HepG2 (cell line): ENCODE results near the gene GDPD5. TPM values are rescaled to one million over a fixed set of nuclear protein-coding genes. Genes with fewer than 3 reads are reported as not detected.

Source experiments
- polyA plus RNA-seq, 8 experiments: library from polyadenylated mRNA; depleted of rRNA in 3 of 8; stranded (reverse) in 7 of 8; unstranded in 1 of 8; fragments of >200 nt; fragmentation: Illumina TruSeq in 4 of 8; extraction: Trizol in 4 of 8; gene quantifications; 2 replicates each; pipeline versions ENCODE4 v1.2.1 to v1.2.3, GENCODE V29; 2011 to 2016; ENCODE audit warnings: low read depth in 4 of 8, missing spikeins in 1 of 8, mixed read lengths in 1 of 8; ENCODE audit not compliant: insufficient read depth in 1 of 8
- total RNA-seq, 5 experiments: library from RNA; depleted of rRNA; stranded (reverse); fragments of >200 nt; fragmentation: Illumina TruSeq; extraction: Trizol; gene quantifications; 2 replicates each; pipeline ENCODE4 v1.2.3, GENCODE V29; 2016; ENCODE audit warnings: low read depth in 1 of 5
- TF ChIP-seq, protein P1 (sequence below): sonication (generic); formaldehyde crosslinking; IDR thresholded peaks from 2 replicates; pipeline ENCODE4 v1.8.1; 2023; ENCODE audit warnings: mild to moderate bottlenecking, inconsistent platforms, moderate library complexity, missing genetic modification reagents, borderline replicate concordance
- TF ChIP-seq, protein P2 (sequence below), 2 experiments: fragments of 450-650 bp in 1 of 2; sonication (generic) in 1 of 2; formaldehyde crosslinking in 1 of 2; IDR thresholded peaks; 2 replicates each; pipeline versions ENCODE4 v1.6.1 to v1.8.0; 2016 to 2022; ENCODE audit warnings: antibody characterized with exemption in 1 of 2, mild to moderate bottlenecking in 1 of 2, missing genetic modification reagents in 1 of 2
- TF ChIP-seq, protein P3 (sequence below): sonication (generic); formaldehyde crosslinking; IDR thresholded peaks from 2 replicates; pipeline ENCODE4 v1.4.0; 2020; ENCODE audit warnings: missing genetic modification reagents
- TF ChIP-seq, protein P4 (sequence below): sonication (generic); formaldehyde crosslinking; IDR thresholded peaks from 2 replicates; pipeline ENCODE4 v1.4.0; 2020; ENCODE audit warnings: missing genetic modification reagents, mild to moderate bottlenecking, borderline replicate concordance
- TF ChIP-seq, protein P5 (sequence below): sonication (generic); formaldehyde crosslinking; IDR thresholded peaks from 2 replicates; pipeline ENCODE4 v1.4.0; 2020; ENCODE audit warnings: missing genetic modification reagents

The GDPD5 gene
- total and polyA plus RNA-seq, 2 of the 13 experiments (the other 11 are each of a cell fraction or from before 2014, with no cell fraction given) = 55.0 to 67.5 TPM

DNA sequence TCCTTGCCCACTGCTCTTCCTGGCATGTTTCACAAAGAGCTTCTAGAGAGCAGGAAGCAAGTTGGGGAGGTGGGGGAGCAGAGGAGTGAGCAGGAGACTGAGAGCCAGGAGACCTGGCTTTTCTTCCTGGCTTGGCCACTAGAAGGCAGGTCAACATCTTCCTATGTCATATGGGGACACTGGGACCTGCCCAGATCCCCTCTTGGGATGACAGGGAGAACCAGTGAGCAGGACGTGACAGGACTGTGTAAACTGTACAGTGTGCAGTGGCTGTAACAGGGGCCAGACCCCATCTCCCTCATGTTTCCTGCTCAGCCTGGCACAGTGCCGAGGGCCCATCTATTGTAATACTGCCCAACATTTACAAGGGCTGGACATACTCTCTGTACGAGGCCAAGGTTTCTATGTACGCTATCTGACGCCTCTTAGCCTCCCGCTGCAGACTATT is 29.4 kb downstream of the GDPD5 start (continued):
- TF ChIP-seq, protein P1, sequence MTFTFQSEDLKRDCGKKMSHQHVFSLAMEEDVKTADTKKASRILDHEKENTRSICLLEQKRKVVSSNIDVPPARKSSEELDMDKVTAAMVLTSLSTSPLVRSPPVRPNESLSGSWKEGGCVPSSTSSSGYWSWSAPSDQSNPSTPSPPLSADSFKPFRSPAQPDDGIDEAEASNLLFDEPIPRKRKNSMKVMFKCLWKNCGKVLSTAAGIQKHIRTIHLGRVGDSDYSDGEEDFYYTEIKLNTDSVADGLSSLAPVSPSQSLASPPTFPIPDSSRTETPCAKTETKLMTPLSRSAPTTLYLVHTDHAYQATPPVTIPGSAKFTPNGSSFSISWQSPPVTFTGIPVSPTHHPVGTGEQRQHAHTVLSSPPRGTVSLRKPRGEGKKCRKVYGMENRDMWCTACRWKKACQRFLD (CRISPR knock-in tag) = no peak
- TF ChIP-seq, protein P2, sequence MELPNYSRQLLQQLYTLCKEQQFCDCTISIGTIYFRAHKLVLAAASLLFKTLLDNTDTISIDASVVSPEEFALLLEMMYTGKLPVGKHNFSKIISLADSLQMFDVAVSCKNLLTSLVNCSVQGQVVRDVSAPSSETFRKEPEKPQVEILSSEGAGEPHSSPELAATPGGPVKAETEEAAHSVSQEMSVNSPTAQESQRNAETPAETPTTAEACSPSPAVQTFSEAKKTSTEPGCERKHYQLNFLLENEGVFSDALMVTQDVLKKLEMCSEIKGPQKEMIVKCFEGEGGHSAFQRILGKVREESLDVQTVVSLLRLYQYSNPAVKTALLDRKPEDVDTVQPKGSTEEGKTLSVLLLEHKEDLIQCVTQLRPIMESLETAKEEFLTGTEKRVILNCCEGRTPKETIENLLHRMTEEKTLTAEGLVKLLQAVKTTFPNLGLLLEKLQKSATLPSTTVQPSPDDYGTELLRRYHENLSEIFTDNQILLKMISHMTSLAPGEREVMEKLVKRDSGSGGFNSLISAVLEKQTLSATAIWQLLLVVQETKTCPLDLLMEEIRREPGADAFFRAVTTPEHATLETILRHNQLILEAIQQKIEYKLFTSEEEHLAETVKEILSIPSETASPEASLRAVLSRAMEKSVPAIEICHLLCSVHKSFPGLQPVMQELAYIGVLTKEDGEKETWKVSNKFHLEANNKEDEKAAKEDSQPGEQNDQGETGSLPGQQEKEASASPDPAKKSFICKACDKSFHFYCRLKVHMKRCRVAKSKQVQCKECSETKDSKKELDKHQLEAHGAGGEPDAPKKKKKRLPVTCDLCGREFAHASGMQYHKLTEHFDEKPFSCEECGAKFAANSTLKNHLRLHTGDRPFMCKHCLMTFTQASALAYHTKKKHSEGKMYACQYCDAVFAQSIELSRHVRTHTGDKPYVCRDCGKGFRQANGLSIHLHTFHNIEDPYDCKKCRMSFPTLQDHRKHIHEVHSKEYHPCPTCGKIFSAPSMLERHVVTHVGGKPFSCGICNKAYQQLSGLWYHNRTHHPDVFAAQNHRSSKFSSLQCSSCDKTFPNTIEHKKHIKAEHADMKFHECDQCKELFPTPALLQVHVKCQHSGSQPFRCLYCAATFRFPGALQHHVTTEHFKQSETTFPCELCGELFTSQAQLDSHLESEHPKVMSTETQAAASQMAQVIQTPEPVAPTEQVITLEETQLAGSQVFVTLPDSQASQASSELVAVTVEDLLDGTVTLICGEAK (IDR thresholded peaks at IDR 0.05) = no peak
- TF ChIP-seq, protein P2 (CRISPR knock-in tag; IDR thresholded peaks at IDR 0.05) = no peak
- TF ChIP-seq, protein P3, sequence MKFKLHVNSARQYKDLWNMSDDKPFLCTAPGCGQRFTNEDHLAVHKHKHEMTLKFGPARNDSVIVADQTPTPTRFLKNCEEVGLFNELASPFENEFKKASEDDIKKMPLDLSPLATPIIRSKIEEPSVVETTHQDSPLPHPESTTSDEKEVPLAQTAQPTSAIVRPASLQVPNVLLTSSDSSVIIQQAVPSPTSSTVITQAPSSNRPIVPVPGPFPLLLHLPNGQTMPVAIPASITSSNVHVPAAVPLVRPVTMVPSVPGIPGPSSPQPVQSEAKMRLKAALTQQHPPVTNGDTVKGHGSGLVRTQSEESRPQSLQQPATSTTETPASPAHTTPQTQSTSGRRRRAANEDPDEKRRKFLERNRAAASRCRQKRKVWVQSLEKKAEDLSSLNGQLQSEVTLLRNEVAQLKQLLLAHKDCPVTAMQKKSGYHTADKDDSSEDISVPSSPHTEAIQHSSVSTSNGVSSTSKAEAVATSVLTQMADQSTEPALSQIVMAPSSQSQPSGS (CRISPR knock-in tag) = no peak
- TF ChIP-seq, protein P4, sequence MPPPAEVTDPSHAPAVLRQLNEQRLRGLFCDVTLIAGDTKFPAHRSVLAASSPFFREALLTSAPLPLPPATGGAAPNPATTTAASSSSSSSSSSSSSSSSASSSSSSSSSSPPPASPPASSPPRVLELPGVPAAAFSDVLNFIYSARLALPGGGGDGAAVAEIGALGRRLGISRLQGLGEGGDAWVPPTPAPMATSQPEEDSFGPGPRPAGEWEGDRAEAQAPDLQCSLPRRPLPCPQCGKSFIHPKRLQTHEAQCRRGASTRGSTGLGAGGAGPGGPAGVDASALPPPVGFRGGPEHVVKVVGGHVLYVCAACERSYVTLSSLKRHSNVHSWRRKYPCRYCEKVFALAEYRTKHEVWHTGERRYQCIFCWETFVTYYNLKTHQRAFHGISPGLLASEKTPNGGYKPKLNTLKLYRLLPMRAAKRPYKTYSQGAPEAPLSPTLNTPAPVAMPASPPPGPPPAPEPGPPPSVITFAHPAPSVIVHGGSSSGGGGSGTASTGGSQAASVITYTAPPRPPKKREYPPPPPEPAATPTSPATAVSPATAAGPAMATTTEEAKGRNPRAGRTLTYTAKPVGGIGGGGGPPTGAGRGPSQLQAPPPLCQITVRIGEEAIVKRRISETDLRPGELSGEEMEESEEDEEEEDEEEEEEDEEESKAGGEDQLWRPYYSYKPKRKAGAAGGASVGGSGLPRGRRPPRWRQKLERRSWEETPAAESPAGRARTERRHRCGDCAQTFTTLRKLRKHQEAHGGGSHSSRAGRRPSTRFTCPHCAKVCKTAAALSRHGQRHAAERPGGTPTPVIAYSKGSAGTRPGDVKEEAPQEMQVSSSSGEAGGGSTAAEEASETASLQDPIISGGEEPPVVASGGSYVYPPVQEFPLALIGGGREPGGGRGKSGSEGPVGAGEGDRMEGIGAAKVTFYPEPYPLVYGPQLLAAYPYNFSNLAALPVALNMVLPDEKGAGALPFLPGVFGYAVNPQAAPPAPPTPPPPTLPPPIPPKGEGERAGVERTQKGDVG = no peak
- TF ChIP-seq, protein P5, sequence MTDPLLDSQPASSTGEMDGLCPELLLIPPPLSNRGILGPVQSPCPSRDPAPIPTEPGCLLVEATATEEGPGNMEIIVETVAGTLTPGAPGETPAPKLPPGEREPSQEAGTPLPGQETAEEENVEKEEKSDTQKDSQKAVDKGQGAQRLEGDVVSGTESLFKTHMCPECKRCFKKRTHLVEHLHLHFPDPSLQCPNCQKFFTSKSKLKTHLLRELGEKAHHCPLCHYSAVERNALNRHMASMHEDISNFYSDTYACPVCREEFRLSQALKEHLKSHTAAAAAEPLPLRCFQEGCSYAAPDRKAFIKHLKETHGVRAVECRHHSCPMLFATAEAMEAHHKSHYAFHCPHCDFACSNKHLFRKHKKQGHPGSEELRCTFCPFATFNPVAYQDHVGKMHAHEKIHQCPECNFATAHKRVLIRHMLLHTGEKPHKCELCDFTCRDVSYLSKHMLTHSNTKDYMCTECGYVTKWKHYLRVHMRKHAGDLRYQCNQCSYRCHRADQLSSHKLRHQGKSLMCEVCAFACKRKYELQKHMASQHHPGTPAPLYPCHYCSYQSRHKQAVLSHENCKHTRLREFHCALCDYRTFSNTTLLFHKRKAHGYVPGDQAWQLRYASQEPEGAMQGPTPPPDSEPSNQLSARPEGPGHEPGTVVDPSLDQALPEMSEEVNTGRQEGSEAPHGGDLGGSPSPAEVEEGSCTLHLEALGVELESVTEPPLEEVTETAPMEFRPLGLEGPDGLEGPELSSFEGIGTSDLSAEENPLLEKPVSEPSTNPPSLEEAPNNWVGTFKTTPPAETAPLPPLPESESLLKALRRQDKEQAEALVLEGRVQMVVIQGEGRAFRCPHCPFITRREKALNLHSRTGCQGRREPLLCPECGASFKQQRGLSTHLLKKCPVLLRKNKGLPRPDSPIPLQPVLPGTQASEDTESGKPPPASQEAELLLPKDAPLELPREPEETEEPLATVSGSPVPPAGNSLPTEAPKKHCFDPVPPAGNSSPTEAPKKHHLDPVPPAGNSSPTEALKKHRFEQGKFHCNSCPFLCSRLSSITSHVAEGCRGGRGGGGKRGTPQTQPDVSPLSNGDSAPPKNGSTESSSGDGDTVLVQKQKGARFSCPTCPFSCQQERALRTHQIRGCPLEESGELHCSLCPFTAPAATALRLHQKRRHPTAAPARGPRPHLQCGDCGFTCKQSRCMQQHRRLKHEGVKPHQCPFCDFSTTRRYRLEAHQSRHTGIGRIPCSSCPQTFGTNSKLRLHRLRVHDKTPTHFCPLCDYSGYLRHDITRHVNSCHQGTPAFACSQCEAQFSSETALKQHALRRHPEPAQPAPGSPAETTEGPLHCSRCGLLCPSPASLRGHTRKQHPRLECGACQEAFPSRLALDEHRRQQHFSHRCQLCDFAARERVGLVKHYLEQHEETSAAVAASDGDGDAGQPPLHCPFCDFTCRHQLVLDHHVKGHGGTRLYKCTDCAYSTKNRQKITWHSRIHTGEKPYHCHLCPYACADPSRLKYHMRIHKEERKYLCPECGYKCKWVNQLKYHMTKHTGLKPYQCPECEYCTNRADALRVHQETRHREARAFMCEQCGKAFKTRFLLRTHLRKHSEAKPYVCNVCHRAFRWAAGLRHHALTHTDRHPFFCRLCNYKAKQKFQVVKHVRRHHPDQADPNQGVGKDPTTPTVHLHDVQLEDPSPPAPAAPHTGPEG (CRISPR knock-in tag) = no peak
